ENCODE data around the gene WDR55. TPM values are rescaled to one million over a fixed set of nuclear protein-coding genes. Genes with fewer than 3 reads are reported as not detected.

WDR55 gene
- total and polyA plus RNA-seq, 2 of the 4 experiments (the other 2 are of a cell fraction), result 19.0 to 20.4 TPM

DNA sequence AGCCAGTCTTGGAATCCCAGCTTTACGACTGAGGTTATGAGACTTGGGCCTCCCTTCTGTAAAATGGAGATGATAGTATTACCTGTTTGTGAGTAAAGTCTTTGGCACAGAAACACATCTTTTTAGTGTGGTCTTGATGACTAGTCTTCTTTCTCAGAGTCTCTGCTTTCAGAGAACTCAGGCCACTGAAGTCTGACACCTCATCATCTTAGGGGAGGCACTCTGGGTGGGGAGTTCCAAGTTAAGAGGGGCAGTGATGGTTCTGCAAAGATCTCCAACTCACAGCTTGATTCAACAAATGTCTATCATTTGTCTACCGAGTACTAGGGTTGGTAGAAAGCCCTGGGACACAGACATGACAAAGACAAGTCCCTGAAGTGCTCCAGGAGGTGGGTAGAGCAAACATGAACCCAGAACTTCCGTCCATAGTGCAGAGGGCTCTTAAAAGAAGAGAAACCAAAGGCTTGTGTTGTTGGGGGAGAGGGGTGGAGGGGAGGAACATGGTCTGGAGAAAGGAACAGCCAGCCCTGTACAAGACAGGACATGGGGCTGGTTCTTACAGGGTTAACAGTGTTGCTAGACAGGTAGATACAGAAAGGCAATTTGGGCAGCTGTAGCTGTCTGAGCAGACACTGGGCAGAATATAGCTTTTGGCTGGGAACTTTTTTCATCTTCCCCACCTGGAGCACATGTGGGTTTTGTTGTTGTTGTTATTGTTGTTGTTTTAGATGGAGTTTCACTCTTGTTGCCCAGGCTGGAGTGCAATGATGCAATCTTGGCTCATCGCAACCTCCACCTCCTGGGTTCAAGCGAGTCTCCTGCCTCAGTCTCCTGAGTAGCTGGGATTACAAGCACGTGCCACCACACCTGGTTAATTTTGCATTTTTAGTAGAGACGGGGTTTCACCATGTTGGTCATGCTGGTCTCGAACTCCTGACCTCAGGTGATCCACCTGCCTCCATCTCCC is 29.1 kb upstream of the WDR55 start (continued):
- TF ChIP-seq CTCF (conservative IDR thresholded peaks at IDR 0.05; ENCODE audit: low read depth, low read length), result no peak
